HG03175 (cell line): ENCODE data around the gene STAMBP.
A peak's percentile ranks its signal among the peaks of the same experiment; 100 is the strongest.
"Not testable (repeated sequence)": the region's sequence is repeated elsewhere in the genome, so short reads cannot be mapped to it uniquely, and the experiment has no call there.

ENCODE experiments used
- ATAC-seq: cut with Tn5 transposase; IDR thresholded peaks from one replicate; pipeline ENCODE4 v1.9.1; 2021; ENCODE audit warnings: mild to moderate bottlenecking, moderate library complexity; ENCODE audit not compliant: unreplicated experiment

The STAMBP gene

DNA sequence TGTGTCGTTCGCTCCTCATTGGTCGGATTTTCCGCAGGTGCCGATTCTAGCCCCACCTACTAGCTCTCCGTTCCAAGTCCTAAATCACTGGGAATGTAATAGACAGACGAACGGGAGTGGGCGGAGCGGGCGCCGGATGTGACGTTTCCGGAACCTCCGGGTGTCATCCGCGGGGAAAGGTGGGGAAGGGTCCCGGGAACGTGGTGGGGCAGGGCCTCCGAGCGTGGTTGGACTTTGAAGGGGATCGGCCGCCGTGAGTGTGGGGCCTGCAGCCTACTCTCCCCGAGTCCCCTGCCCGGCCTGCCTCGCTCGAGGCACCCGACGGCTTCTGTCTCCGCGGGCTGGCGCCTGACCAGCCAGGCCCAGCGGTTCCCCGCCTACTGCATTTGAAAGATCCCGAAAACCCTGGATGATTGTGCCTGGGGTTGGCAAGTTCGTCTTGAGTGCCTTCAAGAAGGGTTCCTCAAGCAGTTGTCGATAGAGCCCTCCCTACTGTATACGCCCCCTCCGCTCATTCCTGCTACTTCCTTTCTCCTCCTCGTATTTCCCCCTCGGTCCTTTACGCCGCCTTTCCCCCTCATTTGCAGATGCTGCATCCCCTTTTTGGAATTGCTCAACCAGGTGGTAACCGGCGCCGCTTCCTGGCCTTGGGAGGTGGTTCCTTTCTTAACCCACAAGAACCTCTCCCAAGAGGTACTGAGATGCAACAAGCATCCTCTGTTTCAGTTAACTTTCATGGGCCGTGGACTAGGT is at the start of gene STAMBP:
Gene STAMBP, plus strand, starts transcription at position 144 of the 753 bp plus-strand sequence. CDS start 1,896 bp downstream, outside the sequence.
- ATAC-seq, result peak; percentile 75

DNA sequence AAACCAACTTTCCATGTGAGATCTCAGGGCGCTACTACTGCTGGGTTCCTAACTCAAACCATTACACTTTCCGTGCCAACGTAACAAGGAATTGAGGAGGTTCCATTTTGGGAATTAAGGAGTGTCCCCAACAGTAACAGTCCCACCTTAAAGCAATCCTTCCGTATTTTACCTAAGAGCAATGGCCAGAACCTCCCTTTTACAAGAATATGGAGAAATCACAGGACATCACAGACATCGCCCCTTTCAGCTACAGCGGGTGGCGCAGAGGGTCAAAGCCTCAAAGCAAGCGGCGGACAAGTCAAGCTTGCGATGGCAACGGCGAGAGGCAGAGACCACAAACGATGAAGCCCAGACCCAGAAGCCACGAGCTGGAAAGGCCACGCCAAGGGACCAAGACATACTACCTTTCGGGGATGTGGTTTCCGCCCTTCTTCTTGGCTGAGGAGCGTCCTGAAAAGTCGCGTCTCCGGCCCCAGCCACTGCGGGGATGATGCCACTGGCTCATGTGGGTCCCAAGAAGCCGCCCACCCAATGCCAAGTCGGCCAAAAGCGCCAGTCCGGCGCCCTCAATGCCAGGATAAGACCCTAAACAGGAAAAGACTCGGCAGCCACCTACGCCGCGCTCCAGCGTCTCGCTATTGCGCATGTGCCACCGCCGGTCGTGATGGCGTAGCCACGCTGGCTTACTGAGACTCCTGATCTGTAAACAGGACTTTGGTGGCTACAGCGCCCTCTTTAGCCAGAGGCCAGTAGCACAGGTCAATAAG is 49.1 kb upstream of the STAMBP start, which contains the start of gene DUSP11:
Gene DUSP11, minus strand, starts transcription at position 637 of the 770 bp plus-strand sequence. Its CDS starts 129 bp downstream, at position 508.
- ATAC-seq, result peak; percentile 100

DNA sequence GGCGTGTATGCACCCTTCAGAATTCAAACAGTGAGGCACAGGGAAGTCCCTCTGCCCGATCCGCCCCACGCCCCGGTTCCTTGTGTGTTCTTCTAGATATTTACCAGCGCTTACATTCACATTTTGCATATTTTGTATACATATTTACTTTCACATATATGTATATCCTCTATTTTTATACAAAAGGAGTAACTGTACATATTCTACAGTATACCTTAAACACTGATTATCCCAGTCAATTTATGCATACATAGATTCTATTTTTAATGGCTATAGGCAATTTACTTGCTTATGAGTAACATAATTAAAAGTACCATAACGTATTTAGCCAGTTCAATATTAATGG is 48.6 kb upstream of the STAMBP start:
- ATAC-seq, result no peak

DNA sequence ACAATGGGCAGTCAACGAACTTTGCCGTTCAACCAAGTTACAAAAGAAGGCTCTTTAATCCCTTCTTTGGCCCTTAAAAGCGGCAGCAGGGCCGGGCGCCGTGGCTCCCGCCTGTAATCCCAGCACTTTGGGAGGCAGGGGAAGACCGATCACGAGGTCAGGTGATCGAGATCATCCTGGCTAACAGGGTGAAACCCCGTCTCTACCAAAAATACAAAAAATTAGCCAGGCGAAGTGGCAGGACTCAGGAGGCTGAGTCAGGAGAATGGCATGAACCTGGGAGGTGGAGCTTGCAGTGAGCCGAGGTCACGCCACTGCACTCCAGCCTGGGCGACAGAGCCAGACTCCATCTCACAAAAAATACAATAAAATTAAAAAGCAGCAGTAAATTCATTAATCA is 45.4 kb upstream of the STAMBP start:
- not testable (repeated sequence) for ATAC-seq

DNA sequence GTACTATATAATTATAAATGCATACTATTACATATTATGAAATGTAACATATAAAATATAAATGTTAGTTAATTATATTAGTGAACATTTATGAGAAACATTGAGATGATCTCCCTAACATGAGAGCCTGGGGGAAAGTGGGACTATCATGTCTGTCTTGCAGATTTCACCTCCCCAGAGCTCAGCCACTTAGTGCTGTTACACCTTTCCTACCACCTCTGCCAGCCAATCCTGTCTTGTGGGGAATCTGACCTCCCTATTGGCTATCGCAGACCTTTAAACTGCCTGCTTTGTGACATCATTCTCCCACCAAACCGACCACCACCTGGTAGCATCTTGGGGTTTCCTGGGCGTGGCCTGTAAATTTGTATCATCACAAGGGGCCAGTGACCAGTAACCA is 44.9 kb upstream of the STAMBP start, which contains the start of gene C2orf78:
Gene C2orf78, plus strand, starts transcription at position 301 of the 400 bp plus-strand sequence. CDS start 127 bp downstream, outside the sequence.
- not testable (repeated sequence) for ATAC-seq

DNA sequence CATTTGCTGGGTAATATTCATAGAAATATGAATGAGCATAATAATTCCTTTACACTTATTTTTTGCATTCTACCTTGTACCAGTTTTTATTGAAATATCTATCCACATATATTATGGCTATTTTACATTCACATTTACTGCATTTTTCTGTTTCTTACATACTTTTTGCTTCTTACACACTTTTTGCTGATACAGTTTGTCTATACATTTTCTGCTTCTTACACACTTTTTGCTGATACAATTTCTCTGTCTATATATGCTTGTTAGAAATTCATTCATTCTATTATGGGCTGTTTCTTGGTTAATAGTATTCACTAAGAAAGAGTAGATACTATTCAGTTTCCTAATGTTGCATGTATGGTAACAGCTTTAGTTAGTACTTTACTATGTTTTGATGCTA is 16.9 kb upstream of the STAMBP start:
- no peak for ATAC-seq

DNA sequence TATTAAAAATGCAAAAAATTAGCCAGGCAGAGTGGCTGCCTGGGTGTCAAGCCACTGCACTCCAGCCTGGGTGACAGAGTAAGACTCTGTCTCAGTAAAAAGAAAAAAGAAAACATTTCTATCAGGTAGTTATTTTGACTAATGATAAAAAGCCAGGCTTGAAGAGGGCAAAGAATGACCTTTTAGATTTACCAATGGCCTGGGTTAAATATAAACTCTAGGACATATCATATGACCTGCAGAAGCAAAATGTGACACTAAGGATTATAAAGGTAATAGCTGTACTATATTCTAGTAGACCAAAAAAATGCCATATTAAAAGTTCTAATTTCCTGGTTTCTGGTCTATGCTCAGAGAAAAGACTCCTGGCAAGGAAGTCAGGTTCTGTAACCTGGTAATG is 16.1 kb upstream of the STAMBP start:
- ATAC-seq, result no peak

DNA sequence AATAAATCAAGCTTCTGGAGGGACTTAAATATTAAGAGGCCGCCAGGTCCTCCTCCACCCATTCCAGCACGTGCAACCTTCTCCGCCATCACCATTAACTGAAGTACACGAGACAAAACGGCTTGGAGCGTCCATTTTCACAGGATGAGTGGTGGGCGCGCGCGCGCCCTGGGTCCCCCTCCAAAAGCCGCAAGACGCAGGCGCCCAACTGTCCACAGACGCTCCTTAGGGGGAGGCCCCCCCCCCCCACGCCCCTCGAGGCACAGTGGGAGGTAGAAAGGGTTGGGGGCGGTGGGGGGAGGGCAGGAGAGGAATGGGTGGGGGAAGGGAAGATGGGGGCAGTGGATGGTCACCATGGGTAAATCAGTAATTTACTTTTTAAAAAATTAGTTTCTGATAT is 10.5 kb upstream of the STAMBP start:
- no peak for ATAC-seq

DNA sequence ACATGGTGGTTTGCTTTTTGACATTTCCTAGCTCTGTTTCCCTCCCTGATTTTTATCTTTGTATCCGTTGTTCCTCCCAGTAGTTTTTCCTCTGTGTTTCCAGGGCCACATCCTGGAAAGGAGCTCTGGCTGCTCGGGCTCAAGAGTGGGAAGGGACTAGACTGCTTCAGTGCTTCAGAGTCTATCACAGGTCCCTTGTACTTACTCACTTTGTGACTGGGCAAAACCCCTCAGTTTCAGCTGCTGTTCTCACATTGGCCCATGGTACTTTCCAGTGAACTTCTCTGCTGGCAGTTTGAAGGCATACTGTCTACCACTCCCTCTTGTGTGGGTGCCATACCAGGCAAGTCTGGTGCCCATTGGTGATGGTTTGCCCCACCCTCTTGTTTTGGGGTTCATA is 7.5 kb upstream of the STAMBP start:
- peak; percentile 55 for ATAC-seq

DNA sequence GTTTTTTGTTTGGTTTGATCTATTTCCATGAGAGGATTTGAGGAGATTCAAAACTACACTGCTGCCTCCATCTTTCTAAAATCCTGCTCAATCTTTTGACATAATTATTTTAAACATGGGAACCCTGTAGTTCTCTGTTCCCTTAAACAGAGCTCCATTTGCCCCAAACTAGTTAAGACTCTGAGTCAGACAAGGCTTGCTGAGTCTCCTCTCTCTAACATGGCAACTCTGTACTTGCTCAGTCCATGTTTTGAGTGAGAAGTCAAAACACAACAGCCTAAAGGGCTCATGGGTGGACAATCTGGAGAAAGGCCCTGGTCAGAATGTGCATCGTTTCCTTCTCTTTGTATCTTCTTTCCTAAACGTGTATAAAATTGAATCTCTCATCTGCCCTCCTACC is 7.1 kb upstream of the STAMBP start:
- ATAC-seq, result no peak

DNA sequence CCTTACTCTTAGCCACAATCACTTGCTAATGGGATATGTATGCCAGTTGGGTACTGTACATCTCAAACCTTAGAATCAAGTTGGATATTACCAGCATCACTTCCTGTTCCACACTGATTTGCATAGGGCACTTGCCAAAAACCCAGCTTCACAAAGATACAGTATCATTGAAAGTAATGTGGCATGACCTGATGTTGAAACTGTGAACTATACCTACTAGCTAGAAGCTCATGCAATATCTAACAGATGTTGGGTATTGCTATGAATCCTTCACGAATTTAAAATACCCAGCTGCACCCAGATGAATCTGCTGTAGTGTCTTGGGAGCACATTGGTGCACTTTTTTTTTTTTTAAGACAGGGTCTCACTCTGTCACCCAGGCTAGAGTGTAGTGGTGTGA is 6.5 kb upstream of the STAMBP start:
- ATAC-seq, result peak; percentile 74

DNA sequence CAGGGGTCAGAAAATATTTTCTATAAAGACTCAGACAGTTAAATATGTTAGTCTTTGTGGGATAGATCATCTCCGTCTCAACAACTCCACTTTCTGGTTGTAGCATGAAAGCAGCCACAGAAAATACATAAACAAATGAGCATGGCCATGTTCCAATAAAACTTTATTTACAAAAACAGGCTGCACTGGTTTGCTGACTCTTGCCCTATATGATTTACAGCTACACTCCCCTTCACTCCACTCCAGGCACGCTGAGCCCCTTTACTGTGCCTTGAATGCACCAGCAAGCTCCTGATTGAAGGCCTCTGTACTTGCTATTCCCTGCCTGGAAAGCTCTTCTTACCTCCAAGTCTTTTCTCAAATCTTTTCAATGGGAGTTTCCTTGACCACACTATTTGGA is 5.8 kb upstream of the STAMBP start:
- no peak for ATAC-seq

DNA sequence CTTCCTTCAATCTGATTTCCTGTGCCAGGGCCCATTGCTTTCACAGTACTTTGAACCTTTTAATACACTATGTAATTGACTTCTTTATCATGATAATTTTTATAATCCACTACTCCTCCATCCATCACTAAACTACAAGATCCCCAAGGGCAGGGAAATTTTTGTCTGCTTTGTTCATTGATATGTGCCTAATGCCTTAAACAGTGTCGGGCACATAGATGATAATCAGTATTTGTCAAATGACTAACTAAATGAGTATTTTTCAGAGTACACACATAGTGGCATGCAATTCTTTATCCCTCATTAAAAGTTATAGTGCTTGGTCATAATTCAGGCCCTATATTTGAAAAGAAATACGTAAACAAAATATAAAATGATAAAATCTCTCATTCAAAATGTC is 5.3 kb upstream of the STAMBP start:
- ATAC-seq, result no peak

DNA sequence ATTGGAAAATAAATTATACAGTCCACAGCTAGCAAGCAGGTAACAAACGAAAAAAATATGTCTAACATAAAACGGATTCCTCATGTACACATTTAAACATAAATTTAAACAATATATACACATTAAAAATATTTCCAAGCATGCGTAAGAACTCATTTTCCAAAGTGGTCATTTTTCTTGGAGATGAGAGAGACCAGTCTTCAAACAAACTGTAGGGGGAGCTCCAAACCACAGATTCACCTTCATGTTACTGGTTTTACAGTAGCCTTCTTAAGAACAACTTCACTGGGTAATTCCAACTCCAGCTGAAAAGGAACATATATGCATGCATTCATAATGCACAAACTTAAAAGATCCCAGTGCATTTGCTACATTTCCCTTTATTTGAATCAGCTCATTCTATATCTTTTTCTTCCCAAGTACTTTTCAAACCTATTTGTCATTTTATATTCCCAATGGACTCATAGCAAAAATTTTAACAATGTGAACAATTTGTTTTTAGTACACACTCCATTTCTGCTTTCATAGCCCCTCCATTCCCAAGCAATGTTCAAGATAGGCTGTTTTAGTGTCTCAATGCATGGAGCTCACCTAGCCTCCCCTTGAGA is 4.7 kb upstream of the STAMBP start:
- no peak for ATAC-seq

DNA sequence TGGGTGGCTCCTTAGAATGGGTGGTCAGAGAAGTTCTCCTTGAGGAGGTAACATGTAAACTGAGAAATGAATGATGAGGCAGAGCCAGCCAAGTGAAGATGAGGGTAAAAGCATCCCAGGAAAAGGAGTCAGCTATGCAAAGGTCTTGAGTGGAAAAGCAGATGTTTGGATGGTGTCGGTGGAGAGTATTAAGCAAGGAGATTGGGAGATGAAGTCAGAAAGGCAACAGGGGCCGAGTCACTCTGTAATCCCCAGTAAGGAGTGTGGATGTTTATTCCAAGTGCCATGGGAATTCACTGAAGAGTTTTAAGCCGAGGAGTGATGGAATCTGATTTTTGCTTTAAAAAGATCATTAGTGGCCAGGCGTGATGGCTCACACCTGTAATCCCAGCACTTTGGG is 3.4 kb upstream of the STAMBP start:
- no peak for ATAC-seq

DNA sequence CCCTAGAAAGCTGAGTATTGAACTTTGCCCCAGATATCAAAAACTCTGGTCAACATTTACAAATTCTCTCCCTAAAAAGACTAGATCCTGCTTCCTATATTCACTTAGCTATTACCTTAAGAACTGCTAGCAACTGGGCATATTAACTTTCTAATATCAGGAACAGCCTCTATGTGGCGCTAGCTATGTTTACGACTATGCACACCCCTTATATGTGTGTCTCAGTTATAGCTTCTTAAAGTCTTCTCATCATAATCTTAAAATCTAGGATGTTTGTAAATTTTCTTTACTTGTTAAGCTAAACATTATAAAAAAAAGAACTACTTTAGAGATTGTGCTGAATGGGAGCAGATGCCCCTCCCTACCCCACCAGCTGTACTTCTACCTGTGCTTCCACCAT is 1.7 kb upstream of the STAMBP start:
- ATAC-seq, result no peak

DNA sequence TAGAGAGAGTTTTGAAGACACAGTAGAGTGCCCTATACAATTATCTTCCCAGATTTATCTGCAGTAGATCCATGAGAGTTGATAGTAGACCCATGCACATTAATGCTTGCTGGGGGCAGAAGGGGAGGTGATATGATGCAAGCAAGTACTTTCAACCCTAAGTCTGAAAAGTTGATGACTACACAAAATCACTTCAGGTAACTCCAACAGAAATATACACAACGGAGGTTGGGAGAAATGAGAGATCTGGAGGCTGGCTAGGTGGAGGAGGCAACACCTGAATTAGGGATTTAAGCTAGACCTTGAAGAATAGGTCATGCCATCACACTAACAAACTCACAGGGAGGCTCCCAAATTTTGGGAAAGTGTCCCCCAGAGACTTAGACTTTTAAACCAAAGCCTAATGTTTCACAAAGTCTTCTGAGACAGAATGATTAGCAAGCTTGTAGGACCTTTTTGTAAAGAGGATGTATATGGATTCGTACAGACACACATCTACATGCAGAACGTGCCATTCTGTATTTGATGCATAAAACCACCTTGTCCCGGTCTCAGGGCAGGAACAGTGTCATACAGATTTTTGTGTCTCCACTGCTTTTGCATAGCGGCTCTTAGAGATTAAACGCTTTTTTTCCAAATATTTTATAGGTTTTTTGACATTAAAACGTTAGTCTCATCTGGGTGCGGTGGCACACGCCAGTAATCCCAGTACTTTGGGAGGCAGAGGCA is 937 bp upstream of the STAMBP start:
- ATAC-seq, result no peak

DNA sequence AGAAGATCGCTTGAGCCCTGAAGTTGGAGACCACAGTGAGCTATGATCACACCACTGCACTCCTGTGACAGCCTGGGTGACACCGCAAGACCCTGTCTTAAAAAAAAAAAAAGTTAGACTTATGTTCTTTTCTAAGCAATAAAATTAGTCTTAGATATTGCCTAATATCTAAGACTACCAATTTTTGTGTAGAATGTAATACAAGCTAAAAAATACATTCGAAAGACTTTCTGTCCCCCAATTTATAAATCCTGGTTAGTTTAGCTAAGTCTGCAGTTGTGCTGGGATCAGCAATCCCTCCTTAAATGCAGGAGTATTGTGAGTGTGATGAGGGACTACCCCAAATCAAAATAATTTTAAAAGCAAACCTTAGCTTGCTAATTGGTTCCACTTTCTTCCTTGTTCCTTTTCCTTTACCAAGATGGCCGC is 358 bp upstream of the STAMBP start:
- ATAC-seq, result no peak

DNA sequence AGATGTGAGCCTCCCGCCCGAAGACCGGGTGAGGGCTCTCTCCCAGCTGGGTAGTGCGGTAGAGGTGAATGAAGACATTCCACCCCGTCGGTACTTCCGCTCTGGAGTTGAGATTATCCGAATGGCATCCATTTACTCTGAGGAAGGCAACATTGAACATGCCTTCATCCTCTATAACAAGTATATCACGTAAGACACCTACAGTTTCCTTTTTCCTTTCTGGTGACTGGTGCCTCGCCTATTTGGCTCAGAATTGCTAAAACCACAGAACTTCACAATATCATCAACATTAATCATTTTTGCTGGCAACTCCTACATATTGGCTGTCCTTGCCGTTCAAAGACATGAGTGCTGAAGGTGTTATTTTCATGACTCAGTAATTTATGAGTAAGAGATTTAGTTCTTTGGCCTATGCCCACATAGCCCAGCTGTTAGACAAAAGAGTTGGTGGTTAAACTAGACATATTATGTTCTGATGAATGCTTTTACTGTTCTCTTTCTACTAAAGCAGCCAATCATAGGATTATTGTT is 2.2 kb downstream of the STAMBP start:
- no peak for ATAC-seq

DNA sequence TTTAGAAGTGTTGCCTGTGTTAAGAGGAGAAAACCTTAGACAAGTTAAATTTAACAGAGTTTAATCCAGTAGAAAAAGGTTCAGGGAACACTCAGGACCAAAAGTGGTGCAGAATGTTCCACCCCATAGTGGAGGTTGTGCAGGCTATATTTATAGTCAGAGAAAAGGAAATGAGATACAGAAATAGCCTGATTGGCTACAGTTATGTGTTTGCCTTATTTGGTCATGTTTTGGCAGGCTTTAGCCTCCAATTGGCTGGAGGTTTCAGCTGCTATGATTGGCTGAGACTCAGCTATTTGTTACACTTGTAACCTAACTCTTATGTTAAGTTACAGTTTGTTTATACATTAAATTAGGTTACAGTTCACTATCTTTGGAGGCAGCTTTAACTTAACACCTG is 4.2 kb downstream of the STAMBP start:
- no peak for ATAC-seq
